HG02973 (cell line): ENCODE measurements around the gene SLC25A11.
"Not testable (repeated sequence)": the region's sequence is repeated elsewhere in the genome, so short reads cannot be mapped to it uniquely, and the experiment has no call there.

Source experiments
- ATAC-seq: cut with Tn5 transposase; IDR thresholded peaks from one replicate; pipeline ENCODE4 v1.9.1; 2021; ENCODE audit warnings: moderate library complexity; ENCODE audit not compliant: unreplicated experiment

Gene SLC25A11

DNA sequence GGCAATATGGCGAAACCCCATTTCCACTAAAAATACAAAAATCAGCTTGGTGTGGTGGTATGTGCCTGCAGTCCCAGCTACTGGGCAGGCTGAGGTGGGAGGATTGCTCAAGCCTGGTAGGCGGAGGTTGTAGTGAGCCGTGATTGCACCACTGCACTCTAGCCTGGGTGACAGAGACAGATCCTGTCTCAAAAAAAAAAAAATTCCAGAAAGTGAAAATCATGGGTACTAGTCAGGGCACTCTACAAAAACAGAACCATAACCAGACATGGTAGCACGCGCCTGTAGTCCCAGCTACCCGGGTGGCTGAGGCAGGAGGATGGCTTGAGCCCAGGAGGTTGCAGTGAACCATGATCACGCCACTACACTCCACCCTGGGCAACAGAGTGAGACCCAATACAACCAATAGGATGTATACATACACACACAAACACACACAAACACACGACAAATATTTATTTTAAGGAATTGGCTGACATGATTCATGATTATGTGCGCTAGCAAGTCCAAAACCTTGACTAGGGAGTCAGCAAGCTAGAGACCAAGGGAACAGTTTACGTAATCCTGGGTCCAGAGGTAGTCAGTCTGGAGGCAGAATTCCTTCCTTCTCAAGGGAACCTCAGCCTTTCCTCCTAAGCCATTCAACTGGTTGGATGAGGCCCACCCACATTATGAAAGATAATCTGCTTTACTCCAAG lies 19.3 kb downstream of the SLC25A11 start:
- no peak for ATAC-seq

DNA sequence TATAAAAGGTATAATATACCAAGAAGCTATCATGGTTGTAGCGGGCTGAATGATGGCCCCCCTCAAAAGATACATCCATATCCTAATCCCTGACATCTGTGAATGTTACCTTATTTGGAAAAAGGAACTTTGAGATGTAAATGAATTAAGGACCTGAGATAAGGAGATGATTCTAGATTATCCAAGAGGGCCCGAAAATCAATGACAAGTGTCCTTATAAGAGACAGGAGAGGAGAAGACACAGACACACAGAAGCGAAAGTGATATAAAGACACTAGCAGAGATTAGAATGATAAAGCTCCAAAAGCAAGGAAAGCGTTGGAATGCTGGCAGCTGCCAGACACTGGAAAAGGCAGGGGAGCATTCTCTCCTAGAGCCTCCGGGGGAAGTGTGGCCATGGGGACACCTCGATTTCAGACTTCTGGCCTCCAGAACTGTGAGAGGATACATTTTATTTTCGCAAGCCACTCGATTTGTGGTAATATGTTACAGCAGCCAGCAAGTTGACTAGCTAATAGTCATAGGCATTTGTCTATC lies 20.3 kb downstream of the SLC25A11 start:
- ATAC-seq: no peak

DNA sequence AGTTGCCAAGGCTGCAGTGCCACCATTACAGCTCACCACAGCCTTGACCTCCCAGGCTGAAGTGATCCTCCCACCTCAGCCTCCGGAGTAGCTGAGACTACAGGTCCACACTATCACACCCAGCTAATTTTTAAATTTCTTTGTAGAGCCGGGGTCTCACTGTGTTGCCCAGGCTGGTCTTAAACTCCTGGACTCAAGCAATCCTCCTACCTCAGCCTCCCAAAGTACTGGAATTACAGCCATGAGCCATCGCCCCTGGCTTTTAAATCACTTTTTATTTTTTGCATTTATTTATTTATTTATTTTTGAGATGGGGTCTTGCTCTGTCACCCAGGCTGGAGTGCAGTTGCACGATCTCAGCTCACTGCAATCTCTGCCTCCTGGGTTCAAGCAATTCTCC lies 25.3 kb downstream of the SLC25A11 start:
- ATAC-seq: not testable (repeated sequence)

DNA sequence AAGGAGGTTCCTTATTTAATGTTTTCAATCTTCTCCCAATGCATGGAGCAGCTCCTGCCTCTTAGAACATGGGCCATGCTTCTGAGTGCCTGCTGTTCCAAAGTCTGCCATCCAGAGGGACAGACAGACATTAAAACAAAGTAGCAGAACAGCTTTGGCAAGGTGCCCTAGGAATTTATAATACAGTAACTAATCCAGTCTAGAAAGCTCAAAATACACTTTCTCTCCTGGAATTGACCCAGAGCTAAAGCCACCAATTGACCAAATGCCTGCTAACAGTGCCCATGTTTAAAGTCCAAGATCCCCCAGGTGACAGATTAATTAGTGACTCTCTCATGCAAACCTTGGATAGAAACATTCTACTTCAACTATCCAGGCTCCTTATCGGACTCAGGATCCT lies 25.9 kb downstream of the SLC25A11 start:
- ATAC-seq: no peak

DNA sequence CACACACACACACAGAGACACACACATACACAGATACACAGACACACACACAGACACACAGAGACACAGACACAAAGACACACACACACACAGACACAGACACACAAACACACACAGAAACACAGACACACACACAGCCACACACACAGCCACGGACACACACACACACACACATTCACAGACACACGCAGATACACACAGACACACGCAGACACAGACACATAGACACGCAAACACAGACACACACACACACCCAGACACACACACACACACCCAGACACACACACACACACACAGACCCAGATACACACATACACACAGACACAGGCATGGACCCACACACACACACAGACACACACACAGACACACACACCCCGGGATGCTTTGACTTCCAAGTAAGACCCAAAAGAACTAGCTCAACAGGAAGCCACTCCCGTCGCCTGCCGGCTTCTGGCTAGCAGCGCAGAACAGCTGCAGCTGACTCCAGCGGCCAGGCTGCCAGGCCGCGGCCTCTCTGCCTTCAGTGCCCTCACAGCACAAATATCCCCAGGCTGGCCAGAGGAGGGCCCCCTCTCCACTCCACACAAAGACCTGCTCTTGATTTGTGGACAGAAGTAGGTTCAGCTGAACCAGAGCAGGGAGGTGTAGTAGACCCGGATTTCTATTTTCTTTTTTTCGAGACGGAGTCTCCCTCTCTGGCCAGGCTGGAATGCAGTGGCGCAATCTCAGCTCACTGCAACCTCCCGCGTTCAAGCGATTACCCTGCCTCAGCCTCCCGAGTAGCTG lies 30.9 kb downstream of the SLC25A11 start:
- no peak for ATAC-seq

DNA sequence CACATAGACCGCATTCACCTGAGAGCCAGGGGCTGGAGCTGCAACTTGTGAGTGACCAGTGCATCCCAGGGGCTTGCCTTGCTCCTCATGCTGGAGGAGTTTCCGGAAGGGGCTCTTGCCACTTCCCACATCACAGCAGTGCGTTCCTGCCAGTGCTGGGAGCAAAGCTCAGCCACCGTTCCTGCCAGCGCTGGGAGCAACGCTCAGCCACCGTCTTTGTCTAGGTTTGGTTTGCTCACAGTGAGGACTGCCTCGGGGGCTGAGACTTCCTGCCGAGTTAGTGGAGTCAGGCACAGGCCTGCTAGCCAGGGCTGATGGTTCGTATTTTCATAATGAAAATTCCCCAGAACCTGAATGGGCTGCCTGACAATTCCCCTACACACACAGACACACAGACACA lies 31.5 kb downstream of the SLC25A11 start:
- ATAC-seq: no peak

DNA sequence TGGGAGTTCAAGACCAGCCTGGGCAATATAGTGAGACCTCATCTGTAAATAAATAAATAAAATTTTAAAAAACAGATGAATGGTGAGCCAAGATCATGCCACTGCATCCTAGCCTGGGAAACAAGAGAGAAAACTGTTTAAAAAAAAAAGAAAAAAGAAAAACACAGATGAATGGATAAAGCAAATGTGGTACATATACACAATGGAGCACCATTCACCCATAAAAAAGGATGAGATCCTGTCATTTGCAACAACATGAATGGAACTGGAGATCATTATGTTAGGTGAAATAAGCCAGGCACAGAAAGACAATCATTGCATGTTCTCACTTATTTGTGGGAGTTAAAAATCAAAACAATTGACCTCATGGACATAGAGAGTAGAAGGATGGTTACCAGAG lies 33.2 kb downstream of the SLC25A11 start:
- ATAC-seq: not testable (repeated sequence)

DNA sequence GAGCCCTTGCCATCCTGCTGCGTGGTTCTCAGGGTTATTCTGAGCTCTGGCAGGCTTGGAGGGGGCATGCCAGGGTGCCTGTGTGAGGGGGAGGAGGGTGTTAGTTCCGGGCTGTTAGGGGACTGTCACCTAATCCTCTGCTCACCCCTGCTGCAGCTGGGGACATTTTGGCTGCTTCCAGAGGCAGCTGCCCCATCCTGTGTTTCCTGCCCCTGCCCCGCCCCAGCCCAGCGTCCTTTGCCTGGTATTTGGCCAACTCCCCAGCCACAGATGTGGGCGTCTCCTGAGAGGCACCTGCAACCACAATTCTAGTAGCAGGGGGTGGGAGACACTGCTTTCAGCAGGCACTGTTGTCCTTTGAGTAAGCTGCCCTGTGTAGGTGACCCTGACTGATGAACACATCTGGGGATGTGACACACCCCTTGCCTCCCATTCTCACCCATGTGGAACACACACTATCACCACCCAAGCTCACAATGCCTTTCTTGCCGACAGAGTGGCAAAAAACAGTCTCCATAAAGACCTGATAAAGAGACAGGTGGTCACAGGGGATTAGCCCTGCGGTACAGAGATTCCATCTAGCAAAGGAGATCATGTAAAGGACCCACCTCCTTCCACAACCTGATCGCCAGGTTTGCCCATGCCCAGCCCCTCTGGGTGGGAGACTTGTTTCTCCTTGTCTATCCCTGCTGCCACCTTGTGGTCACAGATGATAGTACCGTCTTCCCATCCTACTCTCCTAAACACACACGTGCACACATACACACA lies 36.6 kb downstream of the SLC25A11 start, which contains the start of gene CHRNE:
TSS of gene CHRNE (minus strand) at position 48 of the 768 bp plus-strand sequence. CDS start at position 13, 35 bp downstream.
- ATAC-seq: no peak

DNA sequence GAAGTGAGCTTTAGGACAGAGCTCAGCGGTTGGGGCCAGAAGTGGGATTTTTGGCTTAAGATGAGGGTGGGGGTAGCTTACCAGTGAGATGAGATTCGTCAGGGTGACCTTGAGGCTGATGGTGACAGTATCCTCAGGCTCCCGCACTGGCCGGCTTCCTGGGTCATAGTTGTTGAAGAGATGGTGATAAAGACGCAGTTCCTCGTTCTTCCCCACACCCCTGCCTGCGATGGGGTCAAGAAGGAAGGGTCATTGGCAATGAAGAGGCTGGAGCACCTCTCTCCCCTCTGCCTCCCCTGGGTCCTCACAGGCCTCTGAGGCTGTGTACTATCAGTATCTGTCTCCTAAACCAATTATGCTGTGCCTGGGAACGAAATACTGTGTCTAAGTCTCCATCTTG lies 37.3 kb downstream of the SLC25A11 start:
- no peak for ATAC-seq

DNA sequence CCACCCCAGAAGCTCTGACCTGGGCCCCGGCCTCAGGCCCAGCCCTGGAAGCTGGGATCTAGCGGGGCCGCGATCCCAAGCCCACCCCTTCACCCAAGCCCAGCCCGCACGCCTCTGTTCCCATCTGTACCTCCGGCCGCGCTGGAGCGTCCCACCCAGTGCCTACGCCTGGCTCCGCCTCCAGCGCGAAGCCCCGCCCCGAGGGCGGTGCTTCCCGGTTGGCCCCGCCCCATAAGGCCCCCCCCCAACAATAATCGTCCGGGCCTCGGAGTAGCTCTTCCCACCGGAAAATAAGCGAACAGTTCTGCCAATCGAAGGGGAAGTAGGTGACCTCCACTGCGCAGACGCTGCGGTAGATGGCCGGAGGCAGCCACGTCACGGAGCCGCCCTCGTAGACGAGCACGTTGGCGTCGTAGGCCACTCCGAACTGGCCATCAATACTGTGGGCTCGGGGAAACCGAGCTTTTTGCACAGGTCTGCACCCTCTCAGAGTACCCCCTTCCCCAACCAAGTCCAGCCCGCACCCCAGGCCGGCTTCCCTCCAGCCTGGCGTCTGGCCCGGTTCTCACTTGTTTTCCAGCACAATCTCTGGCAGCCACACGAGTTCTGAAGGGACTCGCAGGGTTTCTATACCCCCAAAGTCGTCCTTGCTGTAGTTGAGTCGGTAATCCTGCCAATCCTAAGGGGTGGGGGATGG lies 38.0 kb downstream of the SLC25A11 start:
- ATAC-seq: no peak

DNA sequence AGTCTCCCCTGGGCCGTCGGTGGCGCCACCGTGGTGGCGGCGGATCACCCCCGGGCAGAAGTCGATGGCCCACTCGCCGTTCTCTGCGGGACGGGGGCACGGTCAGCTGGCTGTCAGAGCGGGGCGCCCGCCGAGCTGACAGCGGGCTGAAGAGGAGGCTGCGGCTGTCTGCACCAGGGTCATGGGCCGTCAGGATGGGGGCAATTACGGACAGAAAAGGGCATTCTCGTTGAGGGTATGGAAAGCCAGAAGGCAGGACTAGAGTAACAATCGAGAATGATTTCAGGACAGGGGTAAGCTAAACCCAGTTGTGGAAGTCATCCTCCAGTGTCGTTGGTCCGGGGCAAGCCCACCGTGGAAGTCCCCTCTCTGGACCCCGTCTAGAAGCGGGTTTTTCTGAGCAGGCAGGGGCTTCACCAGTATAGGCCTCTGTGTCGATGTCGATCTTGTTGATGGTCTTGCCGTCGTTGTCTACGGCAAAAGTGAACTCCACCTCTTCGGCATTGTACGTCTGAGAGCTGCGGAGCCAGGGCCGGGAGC lies 38.7 kb downstream of the SLC25A11 start:
- no peak for ATAC-seq

DNA sequence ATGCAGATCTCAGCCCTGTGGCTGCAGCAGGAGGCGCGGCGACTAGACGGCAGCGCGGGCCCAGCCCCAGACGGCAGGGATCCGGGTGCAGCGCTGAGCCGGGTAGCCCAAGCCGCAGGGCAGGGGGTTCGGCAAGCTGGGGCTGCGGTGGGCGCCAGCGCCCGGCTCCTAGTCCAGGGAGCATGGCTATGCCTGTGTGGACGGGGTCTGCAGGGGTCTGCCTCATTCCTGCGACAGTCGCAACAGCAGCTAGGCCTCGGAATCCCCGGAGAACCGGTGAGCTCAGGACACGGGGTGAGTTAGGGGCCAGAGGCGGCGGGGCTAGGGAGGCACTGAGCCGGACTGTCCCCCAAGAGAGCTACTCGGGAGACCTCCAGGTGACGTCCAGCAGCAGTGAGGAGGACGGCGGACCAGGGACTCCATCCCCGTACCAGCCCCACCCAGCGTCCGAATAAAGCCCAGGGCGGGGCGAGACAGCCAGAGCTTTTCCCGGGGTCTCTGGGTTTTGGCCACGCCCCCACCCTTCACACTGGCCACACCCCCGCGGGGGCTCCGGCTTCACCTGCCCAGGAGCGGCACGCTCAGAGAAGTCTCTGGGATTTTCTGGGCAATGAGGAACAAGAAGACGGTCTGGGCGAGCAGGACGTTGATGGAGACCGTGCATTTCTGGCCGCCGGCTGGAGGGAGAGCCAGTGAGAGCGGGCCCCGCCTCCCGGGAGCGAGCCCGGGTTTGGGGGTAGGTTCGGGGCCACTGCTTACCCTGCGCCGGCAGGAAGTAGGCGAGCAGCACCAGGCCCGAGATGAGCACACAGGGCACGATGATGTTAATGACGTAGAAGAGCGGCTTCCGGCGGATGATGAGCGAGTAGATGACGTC lies 39.4 kb downstream of the SLC25A11 start:
- no peak for ATAC-seq

DNA sequence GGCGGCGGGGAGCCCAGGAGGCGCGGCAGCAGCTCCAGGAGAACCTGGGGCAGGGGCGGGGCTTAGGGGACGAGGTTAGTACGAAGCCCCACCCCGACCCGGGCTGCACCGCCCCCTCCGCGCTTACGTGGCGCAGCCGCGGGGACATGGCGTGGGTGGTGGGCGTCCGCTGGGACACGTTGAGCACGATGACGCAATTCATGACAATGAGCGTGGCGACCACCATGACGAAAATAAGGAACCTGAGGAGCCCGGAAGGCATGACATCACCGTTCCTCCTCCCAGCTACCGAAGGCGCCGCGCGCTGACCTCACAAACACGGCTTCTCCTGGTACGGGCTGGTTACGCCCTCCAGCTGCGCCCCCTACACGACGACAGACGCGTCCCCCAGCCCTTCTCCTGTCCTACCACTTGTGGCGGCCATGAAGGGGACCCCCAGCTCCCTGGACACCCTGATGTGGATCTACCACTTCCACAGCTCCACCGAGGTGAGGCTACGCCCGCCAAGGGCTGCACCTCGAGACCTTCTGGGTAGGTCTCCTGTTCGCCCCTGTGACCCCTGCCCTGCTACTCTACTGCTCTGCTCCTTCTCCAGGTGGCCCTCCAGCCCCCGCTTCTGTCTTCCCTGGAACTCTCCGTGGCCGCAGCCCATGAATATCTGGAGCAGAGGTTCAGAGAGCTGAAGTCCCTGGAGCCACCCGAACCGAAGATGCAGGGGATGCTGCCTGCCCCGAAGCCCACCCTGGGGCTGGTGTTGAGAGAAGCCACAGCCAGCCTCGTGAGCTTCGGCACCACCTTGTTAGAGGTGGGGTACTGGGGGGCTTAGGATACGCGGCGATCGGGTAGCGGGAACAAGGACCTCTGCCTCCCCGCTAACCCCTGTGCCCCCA lies 40.3 kb downstream of the SLC25A11 start, which contains the start of gene C17orf107:
TSS of gene C17orf107 (plus strand) at position 196 of the 890 bp plus-strand sequence. CDS start at position 423, 227 bp downstream.
- no peak for ATAC-seq

DNA sequence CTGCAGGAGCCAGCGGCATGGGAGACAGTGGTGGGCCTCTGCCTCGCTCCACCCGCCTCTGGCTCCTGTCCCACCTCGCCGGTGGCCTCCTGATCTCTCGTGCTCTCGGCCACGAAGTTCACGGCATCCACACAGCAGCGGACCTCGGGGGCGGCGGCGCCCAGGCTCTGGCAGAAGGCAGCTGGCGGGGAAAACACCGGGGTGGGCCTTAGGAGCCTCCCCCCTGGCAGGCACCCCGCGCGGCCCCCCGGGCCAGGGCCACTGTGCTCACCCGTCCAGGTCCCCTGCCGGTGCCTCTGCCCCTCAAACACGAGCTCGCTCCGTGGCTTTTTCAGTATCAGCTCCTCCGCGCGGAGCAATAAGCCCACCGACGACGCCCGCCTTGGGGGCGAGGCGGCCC lies 40.9 kb downstream of the SLC25A11 start:
- ATAC-seq: no peak

DNA sequence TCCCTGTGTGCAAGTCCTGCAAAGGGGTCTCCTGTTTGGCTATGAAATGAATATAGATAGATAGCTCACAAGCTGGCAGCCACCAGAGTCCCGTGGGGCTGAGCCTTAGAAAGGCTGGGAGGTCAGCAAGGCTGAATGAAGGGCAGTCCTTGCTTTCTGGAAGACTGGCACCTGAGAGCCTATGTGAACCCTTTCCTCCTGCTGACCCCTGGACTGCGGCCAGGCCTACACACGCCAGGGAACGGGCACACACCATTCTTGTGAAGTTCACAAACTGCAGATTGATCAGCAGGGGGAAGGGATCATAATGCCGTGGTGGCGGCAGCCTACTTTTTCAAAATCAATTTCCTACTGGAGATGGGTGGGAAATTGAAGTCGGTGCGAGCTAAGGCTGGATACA lies 41.5 kb downstream of the SLC25A11 start:
- ATAC-seq: no peak

DNA sequence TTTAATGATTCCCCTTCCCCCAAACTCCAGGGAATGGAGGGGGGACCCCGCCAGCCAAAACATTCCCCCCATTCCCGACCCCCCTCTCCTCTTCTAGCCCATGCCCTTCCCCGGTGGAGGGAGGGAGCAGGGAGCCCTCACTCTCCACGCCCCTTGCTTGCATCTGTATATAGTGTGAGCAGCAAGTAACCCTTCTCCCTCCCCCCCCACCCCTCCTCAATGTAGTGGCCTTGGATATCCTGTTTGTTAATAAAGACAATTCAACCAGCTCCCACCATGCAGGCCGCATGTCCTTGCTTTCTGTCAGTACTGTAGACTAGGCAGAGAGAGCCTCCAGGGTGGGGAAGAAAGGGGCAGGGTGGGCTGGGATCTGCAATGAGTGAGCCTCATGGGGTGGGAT lies 42.1 kb downstream of the SLC25A11 start:
- no peak for ATAC-seq

DNA sequence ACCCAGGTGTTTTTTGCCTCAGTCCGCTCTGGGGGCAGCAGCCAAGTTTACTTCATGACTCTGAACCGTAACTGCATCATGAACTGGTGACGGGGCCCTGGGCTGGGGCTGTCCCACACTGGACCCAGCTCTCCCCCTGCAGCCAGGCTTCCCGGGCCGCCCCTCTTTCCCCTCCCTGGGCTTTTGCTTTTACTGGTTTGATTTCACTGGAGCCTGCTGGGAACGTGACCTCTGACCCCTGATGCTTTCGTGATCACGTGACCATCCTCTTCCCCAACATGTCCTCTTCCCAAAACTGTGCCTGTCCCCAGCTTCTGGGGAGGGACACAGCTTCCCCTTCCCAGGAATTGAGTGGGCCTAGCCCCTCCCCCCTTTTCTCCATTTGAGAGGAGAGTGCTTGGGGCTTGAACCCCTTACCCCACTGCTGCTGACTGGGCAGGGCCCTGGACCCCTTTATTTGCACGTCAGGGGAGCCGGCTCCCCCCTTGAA lies 42.6 kb downstream of the SLC25A11 start:
- ATAC-seq: no peak
